HepG2 (cell line): ENCODE data around the gene TCL1A. TPM values are rescaled to one million over a fixed set of nuclear protein-coding genes. Genes with fewer than 3 reads are reported as not detected.

ENCODE experiments used
- ATAC-seq: fragments of 200-7000 bp; cut with Tn5 transposase; 3 replicates; pipeline ENCODE4 v1.9.1; 2020; ENCODE audit warnings: mild to moderate bottlenecking, moderate library complexity
- BruUV-seq: library from RNA; stranded (reverse); fragments of 400-500 nt; replicated peaks from 2 replicates; lab custom pipeline; 2021; lab: Mats Ljungman, UMichigan
- CTCF ChIA-PET: fragments of 300-600 bp; formaldehyde crosslinking; extraction: SDS; loops from one replicate; lab custom pipeline; 2021; ENCODE audit warnings: low total read pairs, inconsistent platforms, low intra/inter-chr PET ratio; lab: Yijun Ruan, JAX
- POLR2A ChIA-PET: fragments of 350-600 bp; sonication (Branson Sonifier 250); formaldehyde crosslinking; loops from one replicate; lab custom pipeline; 2020; ENCODE audit warnings: antibody characterized with exemption, inconsistent platforms; lab: Yijun Ruan, JAX
- DNase-seq: peaks from one replicate; pipeline ENCODE4 v3.0.0-alpha.2; 2015; ENCODE audit warnings: low spot score
- FAIRE-seq: peaks from 3 replicates; lab custom pipeline; 2011; peaks lifted over from hg19 to GRCh38; lab: Jason Lieb, UNC
- H2AFZ ChIP-seq: one replicate; pipeline ENCODE4 v1.6.1; 2011; ENCODE audit warnings: low read length, inconsistent platforms
- H3K27ac ChIP-seq: fragments of 300-600 bp; 3 replicates; pipeline ENCODE4 v1.8.0; 2011; ENCODE audit warnings: mixed run types, mild to moderate bottlenecking, mixed read lengths, low read length, inconsistent platforms; ENCODE audit not compliant: insufficient read depth; ENCODE audit errors: extremely low read length
- H3K27me3 ChIP-seq, 2 experiments: fragments of 200-600 bp in 1 of 2; 2 replicates in 1 of 2; 3 replicates in 1 of 2; pipeline versions ENCODE4 v1.6.0 to v1.8.0; 2011; ENCODE audit warnings: low read length in 2 of 2, mild to moderate bottlenecking in 2 of 2, moderate library complexity in 2 of 2, inconsistent platforms in 1 of 2; ENCODE audit not compliant: insufficient read depth in 2 of 2, control insufficient read depth in 1 of 2
- H3K36me3 ChIP-seq, 2 experiments: fragments of 200-600 bp in 1 of 2; replicated peaks in 1 of 2; 2 replicates in 1 of 2; 3 replicates in 1 of 2; pipeline versions ENCODE4 v1.5.1 to v1.8.0; 2011; ENCODE audit warnings: low read length in 2 of 2, inconsistent platforms in 1 of 2; ENCODE audit not compliant: insufficient read depth in 2 of 2, control insufficient read depth in 1 of 2
- H3K4me1 ChIP-seq: 2 replicates; pipeline ENCODE4 v1.5.1; 2012; ENCODE audit warnings: low read length, inconsistent platforms; ENCODE audit not compliant: insufficient read depth
- H3K4me2 ChIP-seq: 2 replicates; pipeline ENCODE4 v1.6.0; 2011; ENCODE audit warnings: low read depth, low read length, inconsistent platforms
- H3K4me3 ChIP-seq, 3 experiments: fragments of 200-600 bp in 1 of 3; sonication (generic), shearing (Covaris generic) in 1 of 3; replicated peaks in 1 of 3; 2 replicates each; pipeline ENCODE4 v1.5.1; 2011 to 2016; ENCODE audit warnings: low read length in 3 of 3, inconsistent platforms in 2 of 3, low read depth in 2 of 3, mild to moderate bottlenecking in 2 of 3, control low read depth in 1 of 3, mixed read lengths in 1 of 3; ENCODE audit not compliant: insufficient read depth in 1 of 3
- H3K79me2 ChIP-seq: one replicate; pipeline ENCODE4 v1.6.1; 2011; ENCODE audit warnings: low read length, inconsistent platforms; ENCODE audit not compliant: insufficient read depth
- H3K9ac ChIP-seq: 2 replicates; pipeline ENCODE4 v1.6.0; 2011; ENCODE audit warnings: mild to moderate bottlenecking, low read depth, low read length, inconsistent platforms; ENCODE audit not compliant: insufficient read depth
- H3K9me3 ChIP-seq: 2 replicates; pipeline ENCODE4 v1.5.1; 2012; ENCODE audit warnings: mild to moderate bottlenecking, low read length
- H4K20me1 ChIP-seq: 2 replicates; pipeline ENCODE4 v1.6.0; 2011; ENCODE audit warnings: inconsistent platforms, mild to moderate bottlenecking, low read length, moderate library complexity; ENCODE audit not compliant: insufficient read depth
- ISL2 ChIP-seq: sonication (generic); formaldehyde crosslinking; IDR thresholded peaks from 2 replicates; pipeline ENCODE4 v1.5.0; 2020; ENCODE audit warnings: missing genetic modification reagents
- KDM3A ChIP-seq: IDR thresholded peaks from 2 replicates; pipeline ENCODE4 v1.6.1; 2018; ENCODE audit warnings: low read depth, missing compliant biosample characterization
- KLF16 ChIP-seq, 2 experiments: sonication (generic) in 1 of 2; formaldehyde crosslinking in 1 of 2; IDR thresholded peaks; 2 replicates each; pipeline versions ENCODE4 v1.6.1 to v1.8.0; 2016 to 2023; ENCODE audit warnings: missing genetic modification reagents in 2 of 2, missing compliant biosample characterization in 1 of 2
- KMT2A ChIP-seq: sonication (generic); formaldehyde crosslinking; IDR thresholded peaks from 2 replicates; pipeline ENCODE4 v1.4.0; 2020; ENCODE audit warnings: missing genetic modification reagents
- MYNN ChIP-seq: sonication (generic); formaldehyde crosslinking; IDR thresholded peaks from 2 replicates; pipeline ENCODE4 v1.4.0; 2020; ENCODE audit warnings: mild to moderate bottlenecking, low read depth, missing genetic modification reagents
- NFKBIZ ChIP-seq: IDR thresholded peaks from 2 replicates; pipeline ENCODE4 v1.6.1; 2018; ENCODE audit warnings: missing genetic modification reagents, missing compliant biosample characterization
- POLR2A ChIP-seq, 2 experiments: IDR thresholded peaks; 2 replicates each; pipeline ENCODE4 v1.6.1; 2011; ENCODE audit warnings: low read depth in 2 of 2, low read length in 2 of 2, mild to moderate bottlenecking in 1 of 2, moderate library complexity in 1 of 2; ENCODE audit not compliant: insufficient read depth in 1 of 2
- SMARCE1 ChIP-seq: fragments of 450-650 bp; IDR thresholded peaks from 2 replicates; pipeline ENCODE4 v1.6.1; 2017; ENCODE audit warnings: borderline replicate concordance
- TOPORS ChIP-seq: sonication (generic); formaldehyde crosslinking; IDR thresholded peaks from 2 replicates; pipeline ENCODE4 v1.8.0; 2023; ENCODE audit warnings: mild to moderate bottlenecking, missing genetic modification reagents
- ZNF124 ChIP-seq: sonication (generic); formaldehyde crosslinking; IDR thresholded peaks from 2 replicates; pipeline ENCODE4 v1.4.0; 2020; ENCODE audit warnings: missing genetic modification reagents
- WGBS: methylation state at CpG from one replicate; pipeline ENCODE4 v1.1.6; 2017; ENCODE audit warnings: low lambda C conversion rate; 5-methylcytosine and 5-hydroxymethylcytosine counted together
- in situ Hi-C: cut with HindIII; loops from 2 replicates; pipeline ENCODE4 v1.10.0; 2017; ENCODE audit warnings: low pct_unique_long_range_greater_than_20kb; ENCODE audit not compliant: extremely low pct_ligation_motif_present
- intact Hi-C: fragments of 100-400 bp; cut with micrococcal nuclease; formaldehyde crosslinking; loops from one replicate; pipeline ENCODE4 v1.10.0; 2022; ENCODE audit not compliant: unreplicated experiment
- polyA plus RNA-seq, 8 experiments: library from polyadenylated mRNA; depleted of rRNA in 3 of 8; stranded (reverse) in 7 of 8; unstranded in 1 of 8; fragments of >200 nt; fragmentation: Illumina TruSeq in 4 of 8; extraction: Trizol in 4 of 8; gene quantifications; 2 replicates each; pipeline versions ENCODE4 v1.2.1 to v1.2.3, GENCODE V29; 2011 to 2016; ENCODE audit warnings: low read depth in 4 of 8, missing spikeins in 1 of 8, mixed read lengths in 1 of 8; ENCODE audit not compliant: insufficient read depth in 1 of 8
- total RNA-seq, 5 experiments: library from RNA; depleted of rRNA; stranded (reverse); fragments of >200 nt; fragmentation: Illumina TruSeq; extraction: Trizol; gene quantifications; 2 replicates each; pipeline ENCODE4 v1.2.3, GENCODE V29; 2016; ENCODE audit warnings: low read depth in 1 of 5
- TF ChIP-seq, protein P1 (sequence below): sonication (generic); formaldehyde crosslinking; IDR thresholded peaks from 2 replicates; pipeline ENCODE4 v1.8.1; 2023; ENCODE audit warnings: mild to moderate bottlenecking, missing genetic modification reagents, borderline replicate concordance
- TF ChIP-seq, protein P2 (sequence below): sonication (generic); formaldehyde crosslinking; IDR thresholded peaks from 2 replicates; pipeline ENCODE4 v1.4.0; 2020; ENCODE audit warnings: mild to moderate bottlenecking, missing genetic modification reagents

TCL1A gene
- total and polyA plus RNA-seq, 2 of the 13 experiments (the other 11 are each of a cell fraction or from before 2014, with no cell fraction given): not detected

DNA sequence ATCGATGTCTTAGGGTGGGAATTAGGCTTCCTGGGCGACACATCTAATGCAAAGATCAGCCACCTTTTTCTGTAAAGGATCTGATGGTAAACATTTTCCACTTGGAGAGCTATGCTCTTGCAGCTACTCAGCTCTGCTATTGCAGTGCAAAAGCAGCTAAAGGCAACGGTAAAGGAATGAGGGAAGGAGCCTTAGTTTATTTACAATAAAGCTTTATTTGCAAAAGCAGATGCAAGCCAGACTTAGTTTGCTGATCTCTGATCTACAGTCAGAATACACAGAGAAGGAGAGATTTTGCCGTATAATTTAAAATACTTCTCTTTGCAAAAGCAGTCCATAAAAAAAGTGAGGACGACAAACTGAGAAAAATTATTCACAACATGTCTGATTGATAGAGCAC, 24.5 kb downstream of the TCL1A start:
- no peak for FAIRE-seq
- no peak for ATAC-seq
- no peak overlapping the region for H3K4me2 ChIP-seq
- in situ Hi-C loops: no loop called here
- no peaks in the 10 kb centered on the region for H3K36me3 ChIP-seq
- no peaks in the 10 kb centered on the region for H3K79me2 ChIP-seq
- H3K4me1 ChIP-seq: no peaks in the 10 kb centered on the region
- no peak overlapping the region for H2AFZ ChIP-seq
- no peak overlapping the region for H3K4me3 ChIP-seq
- whole genome bisulfite sequencing: 7% methylated on average over 5 of the region's 5 CpGs
- no peak overlapping the region for H3K9ac ChIP-seq
- TF ChIP-seq POLR2A (IDR thresholded peaks at IDR 0.05; ENCODE audit: insufficient read depth in 1 of 2, low read depth in 2 of 2, low read length in 2 of 2) (no peak), SMARCE1 (no peak), NFKBIZ (CRISPR knock-in tag) (no peak), TOPORS (no peak), KDM3A (CRISPR knock-in tag) (no peak), ISL2 (no peak), KLF16 (CRISPR knock-in tag; IDR thresholded peaks at IDR 0.05) (no peak), ZNF124 (no peak), MYNN (CRISPR knock-in tag) (no peak), KMT2A (CRISPR knock-in tag) (no peak)
- TF ChIP-seq, protein P1, sequence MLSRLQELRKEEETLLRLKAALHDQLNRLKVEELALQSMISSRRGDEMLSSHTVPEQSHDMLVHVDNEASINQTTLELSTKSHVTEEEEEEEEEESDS (CRISPR knock-in tag): no peak
- TF ChIP-seq, protein P2, sequence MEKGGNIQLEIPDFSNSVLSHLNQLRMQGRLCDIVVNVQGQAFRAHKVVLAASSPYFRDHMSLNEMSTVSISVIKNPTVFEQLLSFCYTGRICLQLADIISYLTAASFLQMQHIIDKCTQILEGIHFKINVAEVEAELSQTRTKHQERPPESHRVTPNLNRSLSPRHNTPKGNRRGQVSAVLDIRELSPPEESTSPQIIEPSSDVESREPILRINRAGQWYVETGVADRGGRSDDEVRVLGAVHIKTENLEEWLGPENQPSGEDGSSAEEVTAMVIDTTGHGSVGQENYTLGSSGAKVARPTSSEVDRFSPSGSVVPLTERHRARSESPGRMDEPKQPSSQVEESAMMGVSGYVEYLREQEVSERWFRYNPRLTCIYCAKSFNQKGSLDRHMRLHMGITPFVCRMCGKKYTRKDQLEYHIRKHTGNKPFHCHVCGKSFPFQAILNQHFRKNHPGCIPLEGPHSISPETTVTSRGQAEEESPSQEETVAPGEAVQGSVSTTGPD: no peak
- ChIA-PET POLR2A (no interaction called here), CTCF (no interaction called here)
- BruUV-seq: no TSS peak
- no peaks in the 10 kb centered on the region for H4K20me1 ChIP-seq
- no peak overlapping the region for H3K27ac ChIP-seq
- DNase-seq: no peak
- no peaks in the 10 kb centered on the region for H3K9me3 ChIP-seq
- peaks cover 4 to 38% of the 10 kb centered on the region in 2 experiments for H3K27me3 ChIP-seq
- intact Hi-C loops: no loop called here
